MM.1S (cell line): ENCODE measurements around the gene REG4.

Source experiments
- DNase-seq: peaks from one replicate; pipeline ENCODE4 v3.0.0-alpha.2; 2015
- H2AFZ ChIP-seq: fragments of 300-600 bp; sonication (generic); 2 replicates; pipeline ENCODE4 v1.6.0; 2016; ENCODE audit warnings: antibody characterized with exemption, low read length
- H3F3A ChIP-seq: fragments of 300-600 bp; sonication (generic); 2 replicates; pipeline ENCODE4 v1.6.1; 2016; ENCODE audit warnings: mild to moderate bottlenecking, antibody characterized with exemption, low read length, moderate library complexity, mixed read lengths; ENCODE audit not compliant: insufficient read depth
- H3K27ac ChIP-seq: fragments of 300-600 bp; sonication (generic); 2 replicates; pipeline ENCODE4 v1.5.1; 2016; ENCODE audit warnings: mild to moderate bottlenecking, low read length
- H3K27me3 ChIP-seq: fragments of 300-600 bp; sonication (generic); replicated peaks from 2 replicates; pipeline ENCODE4 v1.6.0; 2016; ENCODE audit warnings: low read length; ENCODE audit not compliant: insufficient read depth
- H3K36me3 ChIP-seq: fragments of 300-600 bp; sonication (generic); replicated peaks from 2 replicates; pipeline ENCODE4 v1.6.1; 2016; ENCODE audit warnings: mild to moderate bottlenecking, low read length, mixed read lengths; ENCODE audit not compliant: insufficient read depth
- H3K4me1 ChIP-seq: fragments of 300-600 bp; sonication (generic); 2 replicates; pipeline ENCODE4 v1.6.1; 2016; ENCODE audit warnings: low read length, mixed read lengths
- H3K4me2 ChIP-seq: fragments of 300-600 bp; sonication (generic); 2 replicates; pipeline ENCODE4 v1.6.0; 2016; ENCODE audit warnings: low read depth, low read length
- H3K4me3 ChIP-seq: fragments of 300-600 bp; sonication (generic); 2 replicates; pipeline ENCODE4 v1.5.1; 2016; ENCODE audit warnings: low read length, mixed read lengths
- H3K79me2 ChIP-seq: fragments of 300-600 bp; sonication (generic); 2 replicates; pipeline ENCODE4 v1.6.1; 2016; ENCODE audit warnings: mixed run types, low read length, mixed read lengths
- H3K9ac ChIP-seq: fragments of 300-600 bp; sonication (generic); 2 replicates; pipeline ENCODE4 v1.6.1; 2016; ENCODE audit warnings: low read length, mixed read lengths
- H3K9me2 ChIP-seq: fragments of 300-600 bp; sonication (generic); replicated peaks from 2 replicates; pipeline ENCODE4 v1.6.1; 2016; ENCODE audit warnings: mild to moderate bottlenecking, low read length, mixed read lengths; ENCODE audit not compliant: insufficient read depth
- H3K9me3 ChIP-seq: fragments of 300-600 bp; sonication (generic); replicated peaks from 2 replicates; pipeline ENCODE4 v1.6.1; 2016; ENCODE audit warnings: mild to moderate bottlenecking, low read length, mixed read lengths; ENCODE audit not compliant: insufficient read depth
- H4K20me1 ChIP-seq: fragments of 300-600 bp; sonication (generic); 2 replicates; pipeline ENCODE4 v1.6.1; 2016; ENCODE audit warnings: mild to moderate bottlenecking, low read length, moderate library complexity, mixed read lengths; ENCODE audit not compliant: insufficient read depth
- EZH2 ChIP-seq: fragments of 300-600 bp; sonication (generic); optimal IDR thresholded peaks from 2 replicates; pipeline ENCODE3; 2017; ENCODE audit warnings: low read depth, mild to moderate bottlenecking, antibody characterized with exemption, low read length, mixed read lengths
- EZH2phosphoT487 ChIP-seq: fragments of 300-600 bp; sonication (generic); IDR thresholded peaks from 2 replicates; pipeline ENCODE4 v1.6.1; 2018; ENCODE audit warnings: antibody characterized with exemption, low read length
- TF ChIP-seq, protein P1 (sequence below): fragments of 300-600 bp; sonication (generic); IDR thresholded peaks from 2 replicates; pipeline ENCODE4 v1.5.1; 2016; ENCODE audit warnings: antibody characterized with exemption, low read length, mixed read lengths

Gene REG4

GRCh38 chr1:119799003-119799402 is 12.3 kb downstream of the REG4 start:
- Histone ChIP-seq H3K9me3 (no peaks in the 10 kb centered on the region), H3K9me2 (no peaks in the 10 kb centered on the region), H3K9ac (no peak overlapping the region), H3K27me3 (no peaks in the 10 kb centered on the region), H3K79me2 (no peaks in the 10 kb centered on the region), H3K4me2 (no peak overlapping the region), H3K4me3 (no peak overlapping the region), H3K4me1 (no peaks in the 10 kb centered on the region), H3K27ac (no peak overlapping the region), H4K20me1 (no peaks in the 10 kb centered on the region), H2AFZ (no peak overlapping the region), H3K36me3 (no peaks in the 10 kb centered on the region), H3F3A (no peaks in the 10 kb centered on the region)
- no peak for DNase-seq
- TF ChIP-seq, protein P1, sequence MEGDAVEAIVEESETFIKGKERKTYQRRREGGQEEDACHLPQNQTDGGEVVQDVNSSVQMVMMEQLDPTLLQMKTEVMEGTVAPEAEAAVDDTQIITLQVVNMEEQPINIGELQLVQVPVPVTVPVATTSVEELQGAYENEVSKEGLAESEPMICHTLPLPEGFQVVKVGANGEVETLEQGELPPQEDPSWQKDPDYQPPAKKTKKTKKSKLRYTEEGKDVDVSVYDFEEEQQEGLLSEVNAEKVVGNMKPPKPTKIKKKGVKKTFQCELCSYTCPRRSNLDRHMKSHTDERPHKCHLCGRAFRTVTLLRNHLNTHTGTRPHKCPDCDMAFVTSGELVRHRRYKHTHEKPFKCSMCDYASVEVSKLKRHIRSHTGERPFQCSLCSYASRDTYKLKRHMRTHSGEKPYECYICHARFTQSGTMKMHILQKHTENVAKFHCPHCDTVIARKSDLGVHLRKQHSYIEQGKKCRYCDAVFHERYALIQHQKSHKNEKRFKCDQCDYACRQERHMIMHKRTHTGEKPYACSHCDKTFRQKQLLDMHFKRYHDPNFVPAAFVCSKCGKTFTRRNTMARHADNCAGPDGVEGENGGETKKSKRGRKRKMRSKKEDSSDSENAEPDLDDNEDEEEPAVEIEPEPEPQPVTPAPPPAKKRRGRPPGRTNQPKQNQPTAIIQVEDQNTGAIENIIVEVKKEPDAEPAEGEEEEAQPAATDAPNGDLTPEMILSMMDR, result no peak
- TF ChIP-seq EZH2phosphoT487 (no peak), EZH2 (no peak)

- Histone ChIP-seq H3K9me2 (no peaks in the 10 kb centered on the region), H2AFZ (no peak overlapping the region), H3K27ac (no peak overlapping the region), H3K4me1 (no peaks in the 10 kb centered on the region), H3K9me3 (no peaks in the 10 kb centered on the region), H3K27me3 (no peaks in the 10 kb centered on the region), H3K79me2 (no peaks in the 10 kb centered on the region), H3K4me2 (no peak overlapping the region), H4K20me1 (no peaks in the 10 kb centered on the region), H3K4me3 (no peak overlapping the region), H3K9ac (no peak overlapping the region), H3K36me3 (no peaks in the 10 kb centered on the region), H3F3A (no peaks in the 10 kb centered on the region)
- TF ChIP-seq EZH2phosphoT487 (no peak), EZH2 (no peak)
- TF ChIP-seq, protein P1, result no peak
- no peak for DNase-seq
Measured at GRCh38 chr1:119797606-119798005, 13.7 kb downstream of the REG4 start.

GRCh38 chr1:119797162-119797561 is 14.1 kb downstream of the REG4 start:
- Histone ChIP-seq H3K36me3 (no peaks in the 10 kb centered on the region), H3K9me2 (no peaks in the 10 kb centered on the region), H2AFZ (no peak overlapping the region), H3K4me3 (no peak overlapping the region), H3K9me3 (no peaks in the 10 kb centered on the region), H3K27me3 (no peaks in the 10 kb centered on the region), H3K27ac (no peak overlapping the region), H3F3A (no peaks in the 10 kb centered on the region), H3K79me2 (no peaks in the 10 kb centered on the region), H4K20me1 (no peaks in the 10 kb centered on the region), H3K4me1 (no peaks in the 10 kb centered on the region), H3K4me2 (no peak overlapping the region), H3K9ac (no peak overlapping the region)
- DNase-seq, result no peak
- no peak for TF ChIP-seq EZH2
- TF ChIP-seq, protein P1, result no peak
- no peak for TF ChIP-seq EZH2phosphoT487
